Neural progenitor cell (in vitro differentiated cells): ENCODE measurements around the gene NEDD8.

Source experiments
- EZH2 ChIP-seq: fragments of 200-600 bp; sonication (generic); IDR thresholded peaks from 2 replicates; pipeline ENCODE4 v1.6.1; 2017; ENCODE audit warnings: antibody characterized with exemption, mild to moderate bottlenecking, moderate library complexity
- EZH2phosphoT487 ChIP-seq: fragments of 200-600 bp; sonication (generic); IDR thresholded peaks from 2 replicates; pipeline ENCODE4 v1.6.1; 2017; ENCODE audit warnings: antibody characterized with exemption
- TF ChIP-seq, protein P1 (sequence below): fragments of 200-600 bp; sonication (generic); IDR thresholded peaks from 2 replicates; pipeline ENCODE4 v1.5.1; 2017; ENCODE audit warnings: antibody characterized with exemption, mild to moderate bottlenecking

DNA sequence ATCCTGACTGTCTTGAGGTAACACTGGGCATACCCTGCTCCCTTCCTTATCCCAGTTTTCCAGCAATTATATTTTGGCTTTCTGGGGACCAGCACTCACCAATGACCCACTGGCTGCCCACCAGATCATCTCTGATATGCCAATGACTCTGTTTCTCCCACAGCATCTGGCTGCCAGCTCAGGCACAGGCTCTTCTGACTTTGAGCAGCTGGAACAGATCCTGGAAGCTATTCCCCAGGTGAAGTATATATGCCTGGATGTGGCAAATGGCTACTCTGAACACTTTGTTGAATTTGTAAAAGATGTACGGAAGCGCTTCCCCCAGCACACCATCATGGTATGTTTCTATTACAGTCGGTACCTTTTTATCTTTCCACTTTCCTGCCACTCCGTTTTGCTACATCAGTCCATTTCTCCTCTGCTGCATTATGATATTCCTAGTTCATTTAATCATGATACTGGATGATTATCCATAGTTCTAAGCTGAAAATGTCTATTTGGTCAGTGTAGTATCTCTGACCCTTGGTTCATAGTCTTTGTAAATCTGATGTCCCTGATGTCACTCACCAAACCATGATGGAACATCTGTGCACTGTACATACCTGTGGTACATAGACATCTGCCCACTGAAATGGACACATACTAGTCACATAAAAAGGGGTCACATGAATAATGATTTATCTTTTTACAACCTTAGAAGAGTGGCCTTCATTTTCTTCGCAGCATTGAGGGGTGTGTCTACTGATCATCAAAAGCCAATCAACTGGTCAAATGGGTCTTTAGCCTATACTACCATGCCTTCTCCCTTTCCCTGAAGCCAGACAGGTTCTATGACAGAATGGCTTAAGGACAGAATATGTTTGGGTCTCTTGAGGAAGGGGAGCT is 3.9 kb upstream of the NEDD8 start:
- TF ChIP-seq, protein P1, sequence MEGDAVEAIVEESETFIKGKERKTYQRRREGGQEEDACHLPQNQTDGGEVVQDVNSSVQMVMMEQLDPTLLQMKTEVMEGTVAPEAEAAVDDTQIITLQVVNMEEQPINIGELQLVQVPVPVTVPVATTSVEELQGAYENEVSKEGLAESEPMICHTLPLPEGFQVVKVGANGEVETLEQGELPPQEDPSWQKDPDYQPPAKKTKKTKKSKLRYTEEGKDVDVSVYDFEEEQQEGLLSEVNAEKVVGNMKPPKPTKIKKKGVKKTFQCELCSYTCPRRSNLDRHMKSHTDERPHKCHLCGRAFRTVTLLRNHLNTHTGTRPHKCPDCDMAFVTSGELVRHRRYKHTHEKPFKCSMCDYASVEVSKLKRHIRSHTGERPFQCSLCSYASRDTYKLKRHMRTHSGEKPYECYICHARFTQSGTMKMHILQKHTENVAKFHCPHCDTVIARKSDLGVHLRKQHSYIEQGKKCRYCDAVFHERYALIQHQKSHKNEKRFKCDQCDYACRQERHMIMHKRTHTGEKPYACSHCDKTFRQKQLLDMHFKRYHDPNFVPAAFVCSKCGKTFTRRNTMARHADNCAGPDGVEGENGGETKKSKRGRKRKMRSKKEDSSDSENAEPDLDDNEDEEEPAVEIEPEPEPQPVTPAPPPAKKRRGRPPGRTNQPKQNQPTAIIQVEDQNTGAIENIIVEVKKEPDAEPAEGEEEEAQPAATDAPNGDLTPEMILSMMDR, result no peak
- TF ChIP-seq EZH2, result no peak
- TF ChIP-seq EZH2phosphoT487, result no peak
